Activated T-cell treated with anti-CD3 and anti-CD28 coated beads for 48 hours (primary cell): ENCODE data around the gene DOCK3.

Source experiments
- DNase-seq: peaks from one replicate; pipeline ENCODE4 v3.0.0-alpha.2; 2020; ENCODE audit warnings: low read depth

DOCK3 gene

GRCh38 chr3:51328206-51328605 lies 653.5 kb downstream of the DOCK3 start:
- no peak for DNase-seq

- no peak for DNase-seq
These were observed 655.3 kb downstream of the DOCK3 start for GRCh38 chr3:51330046-51330445.

- no peak for DNase-seq
These were observed 657.4 kb downstream of the DOCK3 start for GRCh38 chr3:51332156-51332555.

- no peak for DNase-seq
These were observed 658.3 kb downstream of the DOCK3 start for GRCh38 chr3:51333021-51333420.

GRCh38 chr3:51336261-51336660 lies 661.5 kb downstream of the DOCK3 start:
- no peak for DNase-seq

- no peak for DNase-seq
These were observed 662.9 kb downstream of the DOCK3 start for GRCh38 chr3:51337666-51338065.

- no peak for DNase-seq
These were observed 663.9 kb downstream of the DOCK3 start for GRCh38 chr3:51338632-51339031.

- DNase-seq: no peak
These were observed 665.5 kb downstream of the DOCK3 start for GRCh38 chr3:51340013-51340829.

GRCh38 chr3:51340989-51341636 lies 666.4 kb downstream of the DOCK3 start:
- DNase-seq: no peak

GRCh38 chr3:51343918-51344687 lies 669.4 kb downstream of the DOCK3 start:
- no peak for DNase-seq

GRCh38 chr3:51350751-51351150 lies 676.0 kb downstream of the DOCK3 start:
- DNase-seq: no peak

- DNase-seq: no peak
These were observed 678.4 kb downstream of the DOCK3 start for GRCh38 chr3:51353131-51353530.

GRCh38 chr3:51353691-51354090 lies 679.0 kb downstream of the DOCK3 start:
- no peak for DNase-seq

GRCh38 chr3:51354172-51354571 lies 679.4 kb downstream of the DOCK3 start:
- DNase-seq: no peak

- no peak for DNase-seq
These were observed 680.2 kb downstream of the DOCK3 start for GRCh38 chr3:51354731-51355615.

- DNase-seq: no peak
These were observed 681.3 kb downstream of the DOCK3 start for GRCh38 chr3:51355891-51356578.

- DNase-seq: no peak
These were observed 683.1 kb downstream of the DOCK3 start for GRCh38 chr3:51357856-51358255.

- no peak for DNase-seq
These were observed 684.3 kb downstream of the DOCK3 start for GRCh38 chr3:51358981-51359380.

- no peak for DNase-seq
These were observed 686.1 kb downstream of the DOCK3 start for GRCh38 chr3:51360806-51361205.

GRCh38 chr3:51361746-51362145 lies 687.0 kb downstream of the DOCK3 start:
- no peak for DNase-seq

- DNase-seq: no peak
These were observed 687.7 kb downstream of the DOCK3 start for GRCh38 chr3:51362476-51362875.
